ENCODE measurements around the gene SLC17A7. TPM values are rescaled to one million over a fixed set of nuclear protein-coding genes. Genes with fewer than 3 reads are reported as not detected.

The SLC17A7 gene
- polyA plus RNA-seq, 4 donors, result 0.25 to 0.49 (median 0.40) TPM

- no peak for DNase-seq (ENCODE audit: low read depth in 4 of 4, low spot score in 3 of 4)
Observed at GRCh38 chr19:49383599-49383998, 57.7 kb downstream of the SLC17A7 start.

GRCh38 chr19:49382639-49383038, 58.7 kb downstream of the SLC17A7 start:
- no peak for DNase-seq (ENCODE audit: low read depth in 4 of 4, low spot score in 3 of 4)

GRCh38 chr19:49380391-49380790, 60.9 kb downstream of the SLC17A7 start:
- DNase-seq (ENCODE audit: low read depth in 4 of 4, low spot score in 3 of 4), result no peak

Other genes starting within 250 kb of the SLC17A7 start
- gene SLC6A16, start 116.3 kb downstream of the SLC17A7 start, polyA plus RNA-seq (ENCODE audit: insufficient read length in 4 of 4), result 1 to 10 TPM; 2.5 to 3.3 (median 2.8) TPM
- 10 to 100 TPM; 28.9 to 42.9 (median 36.0) TPM for gene CD37, start 106.1 kb downstream of the SLC17A7 start, polyA plus RNA-seq (ENCODE audit: insufficient read length in 4 of 4)
- gene TEAD2, start 79.1 kb downstream of the SLC17A7 start, polyA plus RNA-seq (ENCODE audit: insufficient read length in 4 of 4), result 100 to 1,000 TPM in 2 of 4 donors, 10 to 100 TPM in 2; 95.9 to 107 (median 102) TPM
- gene DKKL1, start 77.7 kb downstream of the SLC17A7 start, polyA plus RNA-seq (ENCODE audit: insufficient read length in 4 of 4), result 1 to 10 TPM; 3.3 to 6.9 (median 5.4) TPM
- under 1 TPM in 3 of 4 donors, not detected in 1; 0.21 to 0.48 (median 0.29) TPM for gene KASH5, start 53.3 kb downstream of the SLC17A7 start, polyA plus RNA-seq (ENCODE audit: insufficient read length in 4 of 4)
- not detected for gene PTH2, start 18.1 kb downstream of the SLC17A7 start, polyA plus RNA-seq (ENCODE audit: insufficient read length in 4 of 4)
- gene GFY, start 16.1 kb downstream of the SLC17A7 start, polyA plus RNA-seq (ENCODE audit: insufficient read length in 4 of 4), result under 1 TPM in 1 of 4 donors, not detected in 3; 0.04 TPM
- 10 to 100 TPM; 79.0 to 96.1 (median 82.8) TPM for gene PIH1D1, start 10.3 kb upstream of the SLC17A7 start, polyA plus RNA-seq (ENCODE audit: insufficient read length in 4 of 4)
- 10 to 100 TPM; 16.6 to 27.5 (median 18.3) TPM for gene ALDH16A1, start 11.7 kb upstream of the SLC17A7 start, polyA plus RNA-seq (ENCODE audit: insufficient read length in 4 of 4)
- 1 to 10 TPM; 2.6 to 4.5 (median 3.6) TPM for gene FLT3LG, start 32.7 kb upstream of the SLC17A7 start, polyA plus RNA-seq (ENCODE audit: insufficient read length in 4 of 4)
- 1,000 to 10,000 TPM; 2,364 to 2,825 (median 2,611) TPM for gene RPL13A, start 46.1 kb upstream of the SLC17A7 start, polyA plus RNA-seq (ENCODE audit: insufficient read length in 4 of 4)
- gene RPS11, start 54.9 kb upstream of the SLC17A7 start, polyA plus RNA-seq (ENCODE audit: insufficient read length in 4 of 4), result 1,000 to 10,000 TPM; 2,560 to 2,862 (median 2,794) TPM
- 100 to 1,000 TPM; 242 to 339 (median 259) TPM for gene FCGRT, start 71.1 kb upstream of the SLC17A7 start, polyA plus RNA-seq (ENCODE audit: insufficient read length in 4 of 4)
- 10 to 100 TPM; 14.5 to 23.3 (median 17.4) TPM for gene RCN3, start 86.5 kb upstream of the SLC17A7 start, polyA plus RNA-seq (ENCODE audit: insufficient read length in 4 of 4)
- 10 to 100 TPM; 53.6 to 73.7 (median 60.5) TPM for gene NOSIP, start 139.0 kb upstream of the SLC17A7 start, polyA plus RNA-seq (ENCODE audit: insufficient read length in 4 of 4)
- gene PRRG2, start 139.8 kb upstream of the SLC17A7 start, polyA plus RNA-seq (ENCODE audit: insufficient read length in 4 of 4), result 1 to 10 TPM; 7.3 to 9.3 (median 8.3) TPM
- gene PRR12, start 149.7 kb upstream of the SLC17A7 start, polyA plus RNA-seq (ENCODE audit: insufficient read length in 4 of 4), result 10 to 100 TPM; 17.9 to 27.1 (median 20.2) TPM
- 10 to 100 TPM; 23.7 to 32.2 (median 25.8) TPM for gene RRAS, start 198.6 kb upstream of the SLC17A7 start, polyA plus RNA-seq (ENCODE audit: insufficient read length in 4 of 4)
- 10 to 100 TPM; 31.4 to 47.6 (median 34.7) TPM for gene SCAF1, start 200.7 kb upstream of the SLC17A7 start, polyA plus RNA-seq (ENCODE audit: insufficient read length in 4 of 4)
- 10 to 100 TPM; 41.2 to 56.3 (median 47.9) TPM for gene IRF3, start 224.3 kb upstream of the SLC17A7 start, polyA plus RNA-seq (ENCODE audit: insufficient read length in 4 of 4)
- gene BCL2L12, start 224.4 kb upstream of the SLC17A7 start, polyA plus RNA-seq (ENCODE audit: insufficient read length in 4 of 4), result 10 to 100 TPM; 20.5 to 32.6 (median 23.9) TPM
- gene PRMT1, start 235.7 kb upstream of the SLC17A7 start, polyA plus RNA-seq (ENCODE audit: insufficient read length in 4 of 4), result 100 to 1,000 TPM; 196 to 239 (median 211) TPM
- gene ADM5, start 248.1 kb upstream of the SLC17A7 start, polyA plus RNA-seq (ENCODE audit: insufficient read length in 4 of 4), result 1 to 10 TPM in 3 of 4 donors, under 1 TPM in 1; 0.61 to 1.6 (median 1.3) TPM
- 10 to 100 TPM; 10.3 to 13.3 (median 12.2) TPM for gene CPT1C, start 249.6 kb upstream of the SLC17A7 start, polyA plus RNA-seq (ENCODE audit: insufficient read length in 4 of 4)